HepG2 (cell line): ENCODE results near the gene SOST.
"Not testable (repeated sequence)": the region's sequence is repeated elsewhere in the genome, so short reads cannot be mapped to it uniquely, and the experiment has no call there.

Experiments
- AKNA ChIP-seq: sonication (generic); formaldehyde crosslinking; IDR thresholded peaks from 2 replicates; pipeline ENCODE4 v1.4.0; 2020; ENCODE audit warnings: missing genetic modification reagents, borderline replicate concordance
- CTCF ChIP-seq: sonication (generic); formaldehyde crosslinking; IDR thresholded peaks from 2 replicates; pipeline ENCODE4 v1.5.0; 2020; ENCODE audit warnings: mild to moderate bottlenecking, missing genetic modification reagents, moderate library complexity
- EP300 ChIP-seq, 3 experiments: sonication (generic) in 1 of 3; formaldehyde crosslinking in 1 of 3; IDR thresholded peaks; 2 replicates each; pipeline versions ENCODE4 v1.5.1 to v1.6.1; 2011 to 2020; ENCODE audit warnings: low read depth in 2 of 3, low read length in 2 of 3, borderline replicate concordance in 1 of 3, improper control_type of control experiment in 1 of 3, mild to moderate bottlenecking in 1 of 3, missing genetic modification reagents in 1 of 3, moderate library complexity in 1 of 3
- HDAC6 ChIP-seq: fragments of 200-600 bp; sonication (generic); IDR thresholded peaks from 2 replicates; pipeline ENCODE4 v1.7.0; 2017; ENCODE audit warnings: mild to moderate bottlenecking, antibody characterized with exemption, low read length, low read depth
- HNRNPK ChIP-seq: fragments of 200-400 bp; formaldehyde crosslinking; IDR thresholded peaks from 2 replicates; pipeline ENCODE4 v1.6.1; 2018; ENCODE audit warnings: low read length, low read depth, moderate library complexity, mild to moderate bottlenecking; ENCODE audit not compliant: poor library complexity, severe bottlenecking
- MAFK ChIP-seq, 2 experiments: IDR thresholded peaks in 1 of 2; conservative IDR thresholded peaks in 1 of 2; 2 replicates each; pipeline ENCODE4 v1.6.1; 2011; ENCODE audit warnings: improper control_type of control experiment in 2 of 2, low read length in 2 of 2
- RFX5 ChIP-seq: IDR thresholded peaks from 2 replicates; pipeline ENCODE4 v1.6.1; 2011; ENCODE audit warnings: low read depth, low read length, improper control_type of control experiment
- TAF1 ChIP-seq: sonication (generic); formaldehyde crosslinking; IDR thresholded peaks from 2 replicates; pipeline ENCODE4 v1.4.0; 2020; ENCODE audit warnings: missing genetic modification reagents
- ZBTB4 ChIP-seq: sonication (generic); formaldehyde crosslinking; IDR thresholded peaks from 2 replicates; pipeline ENCODE4 v1.4.0; 2020; ENCODE audit warnings: missing genetic modification reagents, mild to moderate bottlenecking, borderline replicate concordance
- ZNF777 ChIP-seq: sonication (generic); formaldehyde crosslinking; IDR thresholded peaks from 2 replicates; pipeline ENCODE4 v1.4.0; 2020; ENCODE audit warnings: missing genetic modification reagents
- TF ChIP-seq, protein P1 (sequence below): sonication (generic); formaldehyde crosslinking; IDR thresholded peaks from 2 replicates; pipeline ENCODE4 v1.4.0; 2020; ENCODE audit warnings: missing genetic modification reagents

DNA sequence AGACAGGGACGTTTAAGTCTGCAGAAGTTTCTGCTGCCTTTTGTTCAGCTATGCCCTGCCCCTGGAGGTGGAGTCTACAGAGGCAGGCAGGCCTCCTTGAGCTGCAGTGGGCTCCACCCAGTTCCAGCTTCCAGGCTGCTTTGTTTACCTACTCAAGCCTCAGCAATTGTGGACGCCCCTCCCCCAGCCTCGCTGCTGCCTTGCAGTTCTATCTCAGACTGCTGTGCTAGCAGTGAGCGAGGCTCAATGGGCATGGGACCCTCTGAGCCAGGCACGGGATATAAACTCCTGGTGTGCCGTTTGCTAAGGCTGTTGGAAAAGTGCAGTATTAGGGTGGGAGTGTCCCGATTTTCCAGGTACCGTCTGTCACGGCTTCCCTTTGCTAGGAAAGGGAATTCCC lies 39.4 kb upstream of the SOST start:
- not testable (repeated sequence) for TF ChIP-seq ZNF777; TAF1; CTCF; ZBTB4; HNRNPK; RFX5; HDAC6; MAFK (conservative IDR thresholded peaks at IDR 0.05 in 1 of 2, IDR thresholded peaks at IDR 0.05 in 1 of 2; ENCODE audit: low read length in 2 of 2); EP300 (IDR thresholded peaks at IDR 0.05; ENCODE audit: low read depth in 2 of 2, low read length in 2 of 2); EP300 (CRISPR knock-in tag; IDR thresholded peaks at IDR 0.05; ENCODE audit: borderline replicate concordance); AKNA (CRISPR knock-in tag)
- TF ChIP-seq, protein P1, sequence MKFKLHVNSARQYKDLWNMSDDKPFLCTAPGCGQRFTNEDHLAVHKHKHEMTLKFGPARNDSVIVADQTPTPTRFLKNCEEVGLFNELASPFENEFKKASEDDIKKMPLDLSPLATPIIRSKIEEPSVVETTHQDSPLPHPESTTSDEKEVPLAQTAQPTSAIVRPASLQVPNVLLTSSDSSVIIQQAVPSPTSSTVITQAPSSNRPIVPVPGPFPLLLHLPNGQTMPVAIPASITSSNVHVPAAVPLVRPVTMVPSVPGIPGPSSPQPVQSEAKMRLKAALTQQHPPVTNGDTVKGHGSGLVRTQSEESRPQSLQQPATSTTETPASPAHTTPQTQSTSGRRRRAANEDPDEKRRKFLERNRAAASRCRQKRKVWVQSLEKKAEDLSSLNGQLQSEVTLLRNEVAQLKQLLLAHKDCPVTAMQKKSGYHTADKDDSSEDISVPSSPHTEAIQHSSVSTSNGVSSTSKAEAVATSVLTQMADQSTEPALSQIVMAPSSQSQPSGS (CRISPR knock-in tag), result not testable (repeated sequence)
